Measurements from ENCODE around the gene IL6R.

- no peak for TF ChIP-seq FOXA2 (IDR thresholded peaks at IDR 0.05)
- TF ChIP-seq, protein P1, sequence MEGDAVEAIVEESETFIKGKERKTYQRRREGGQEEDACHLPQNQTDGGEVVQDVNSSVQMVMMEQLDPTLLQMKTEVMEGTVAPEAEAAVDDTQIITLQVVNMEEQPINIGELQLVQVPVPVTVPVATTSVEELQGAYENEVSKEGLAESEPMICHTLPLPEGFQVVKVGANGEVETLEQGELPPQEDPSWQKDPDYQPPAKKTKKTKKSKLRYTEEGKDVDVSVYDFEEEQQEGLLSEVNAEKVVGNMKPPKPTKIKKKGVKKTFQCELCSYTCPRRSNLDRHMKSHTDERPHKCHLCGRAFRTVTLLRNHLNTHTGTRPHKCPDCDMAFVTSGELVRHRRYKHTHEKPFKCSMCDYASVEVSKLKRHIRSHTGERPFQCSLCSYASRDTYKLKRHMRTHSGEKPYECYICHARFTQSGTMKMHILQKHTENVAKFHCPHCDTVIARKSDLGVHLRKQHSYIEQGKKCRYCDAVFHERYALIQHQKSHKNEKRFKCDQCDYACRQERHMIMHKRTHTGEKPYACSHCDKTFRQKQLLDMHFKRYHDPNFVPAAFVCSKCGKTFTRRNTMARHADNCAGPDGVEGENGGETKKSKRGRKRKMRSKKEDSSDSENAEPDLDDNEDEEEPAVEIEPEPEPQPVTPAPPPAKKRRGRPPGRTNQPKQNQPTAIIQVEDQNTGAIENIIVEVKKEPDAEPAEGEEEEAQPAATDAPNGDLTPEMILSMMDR (IDR thresholded peaks at IDR 0.05; ENCODE audit: low read depth, low read length, missing input control): no peak
- TF ChIP-seq EGR1 (IDR thresholded peaks at IDR 0.05; ENCODE audit: low read depth in 2 of 2): no peak
- no peak for TF ChIP-seq RAD21 (IDR thresholded peaks at IDR 0.05)
- TF ChIP-seq HNF4G (IDR thresholded peaks at IDR 0.05): no peak
- TF ChIP-seq GABPA (IDR thresholded peaks at IDR 0.05 in 1 of 2, conservative IDR thresholded peaks at IDR 0.05 in 1 of 2): no peak
- no peak for TF ChIP-seq TAF1 (conservative IDR thresholded peaks at IDR 0.05)
- no peak for TF ChIP-seq YY1 (IDR thresholded peaks at IDR 0.05)
- no peak for TF ChIP-seq ATF3 (IDR thresholded peaks at IDR 0.05)
- TF ChIP-seq JUND (IDR thresholded peaks at IDR 0.05): no peak
- TF ChIP-seq NR2F2 (IDR thresholded peaks at IDR 0.05): no peak
- TF ChIP-seq ZBTB33 (IDR thresholded peaks at IDR 0.05): no peak
- TF ChIP-seq SP1 (IDR thresholded peaks at IDR 0.05): no peak
Measured at GRCh38 chr1:154429841-154430611, 24.9 kb downstream of the IL6R start.

Measured in liver (tissue), 3 donors.